ENCODE measurements around the gene POC1A.

GRCh38 chr3:52047295-52047960, 106.8 kb downstream of the POC1A start:
- TF ChIP-seq, protein P1, sequence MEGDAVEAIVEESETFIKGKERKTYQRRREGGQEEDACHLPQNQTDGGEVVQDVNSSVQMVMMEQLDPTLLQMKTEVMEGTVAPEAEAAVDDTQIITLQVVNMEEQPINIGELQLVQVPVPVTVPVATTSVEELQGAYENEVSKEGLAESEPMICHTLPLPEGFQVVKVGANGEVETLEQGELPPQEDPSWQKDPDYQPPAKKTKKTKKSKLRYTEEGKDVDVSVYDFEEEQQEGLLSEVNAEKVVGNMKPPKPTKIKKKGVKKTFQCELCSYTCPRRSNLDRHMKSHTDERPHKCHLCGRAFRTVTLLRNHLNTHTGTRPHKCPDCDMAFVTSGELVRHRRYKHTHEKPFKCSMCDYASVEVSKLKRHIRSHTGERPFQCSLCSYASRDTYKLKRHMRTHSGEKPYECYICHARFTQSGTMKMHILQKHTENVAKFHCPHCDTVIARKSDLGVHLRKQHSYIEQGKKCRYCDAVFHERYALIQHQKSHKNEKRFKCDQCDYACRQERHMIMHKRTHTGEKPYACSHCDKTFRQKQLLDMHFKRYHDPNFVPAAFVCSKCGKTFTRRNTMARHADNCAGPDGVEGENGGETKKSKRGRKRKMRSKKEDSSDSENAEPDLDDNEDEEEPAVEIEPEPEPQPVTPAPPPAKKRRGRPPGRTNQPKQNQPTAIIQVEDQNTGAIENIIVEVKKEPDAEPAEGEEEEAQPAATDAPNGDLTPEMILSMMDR (IDR thresholded peaks at IDR 0.05; ENCODE audit: insufficient read depth, low read depth, low read length), result no peak
- no peak for TF ChIP-seq EZH2 (IDR thresholded peaks at IDR 0.05; ENCODE audit: insufficient read depth, low read length)
